IPS-20b (cell line): ENCODE data around the gene PXN.
"Not testable (repeated sequence)": the region's sequence is repeated elsewhere in the genome, so short reads cannot be mapped to it uniquely, and the experiment has no call there.

Experiments used
- H3K27ac ChIP-seq: one replicate; pipeline ENCODE4 v1.5.1; 2013; ENCODE audit warnings: low read length
- H3K27me3 ChIP-seq: 2 replicates; pipeline ENCODE4 v1.6.1; 2013; ENCODE audit warnings: mild to moderate bottlenecking, low read length, inconsistent platforms; ENCODE audit not compliant: insufficient read depth
- H3K36me3 ChIP-seq: 2 replicates; pipeline ENCODE4 v1.6.1; 2013; ENCODE audit warnings: low read depth, mild to moderate bottlenecking, inconsistent platforms, low read length, moderate library complexity; ENCODE audit not compliant: insufficient read depth
- H3K4me1 ChIP-seq: 2 replicates; pipeline ENCODE4 v1.6.1; 2013; ENCODE audit warnings: mild to moderate bottlenecking, control low read depth, inconsistent platforms, low read length, moderate library complexity; ENCODE audit not compliant: insufficient read depth
- H3K4me3 ChIP-seq: 2 replicates; pipeline ENCODE4 v1.5.1; 2013; ENCODE audit warnings: mild to moderate bottlenecking, low read length, inconsistent platforms
- H3K9ac ChIP-seq: 2 replicates; pipeline ENCODE4 v1.6.1; 2013; ENCODE audit warnings: low read depth, mild to moderate bottlenecking, inconsistent platforms, low read length, moderate library complexity
- H3K9me3 ChIP-seq: 2 replicates; pipeline ENCODE4 v1.6.1; 2013; ENCODE audit warnings: mild to moderate bottlenecking, low read depth, low read length, inconsistent platforms; ENCODE audit not compliant: insufficient read depth

PXN gene

DNA sequence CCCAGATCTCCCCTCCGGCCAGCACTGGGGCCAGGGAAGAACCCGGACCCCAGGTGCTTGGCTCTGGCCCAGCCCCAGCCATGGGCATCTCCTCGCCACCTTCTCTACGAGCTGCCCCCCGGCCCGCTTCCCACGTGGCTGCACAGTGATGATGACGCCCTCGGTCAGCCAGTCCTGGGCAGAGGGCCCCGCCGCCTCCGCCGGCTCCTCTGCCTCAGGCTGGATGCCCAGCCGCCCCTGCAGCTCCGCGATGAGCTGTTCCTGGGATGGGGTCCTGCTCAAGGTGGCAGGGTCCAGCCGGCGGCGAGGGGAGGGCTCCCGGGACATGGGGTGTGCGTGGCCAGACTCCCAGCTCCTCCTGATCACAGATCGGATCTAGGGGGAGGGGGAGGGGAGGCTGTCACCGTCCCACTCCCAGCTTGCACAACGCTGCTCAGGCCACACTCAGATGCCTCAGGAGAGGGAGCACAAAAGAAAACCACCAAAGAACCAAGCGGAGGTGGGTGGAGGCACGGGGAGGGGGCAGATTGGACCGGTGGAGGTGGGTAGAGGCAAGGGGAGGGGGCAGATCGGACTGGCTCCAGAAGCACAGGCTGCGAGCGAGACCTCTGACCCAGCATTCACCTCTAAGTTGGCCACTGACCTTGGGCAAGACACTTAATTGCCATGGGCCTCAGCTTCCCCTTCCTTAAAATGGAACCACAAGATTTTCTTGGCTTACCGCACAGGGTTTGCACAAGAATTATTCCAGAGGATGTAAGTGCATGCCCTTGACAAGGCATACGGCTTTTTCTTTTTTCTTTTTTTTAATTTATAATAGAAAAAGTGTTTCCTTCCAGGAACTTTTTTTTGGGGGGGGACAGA, 48.6 kb downstream of the PXN start:
- Histone ChIP-seq H3K36me3 (peaks cover 72% of the 10 kb centered on the region), H3K4me3 (no peak overlapping the region), H3K27ac (no peak overlapping the region), H3K4me1 (no peaks in the 10 kb centered on the region), H3K9ac (no peak overlapping the region), H3K27me3 (no peaks in the 10 kb centered on the region), H3K9me3 (no peaks in the 10 kb centered on the region)

DNA sequence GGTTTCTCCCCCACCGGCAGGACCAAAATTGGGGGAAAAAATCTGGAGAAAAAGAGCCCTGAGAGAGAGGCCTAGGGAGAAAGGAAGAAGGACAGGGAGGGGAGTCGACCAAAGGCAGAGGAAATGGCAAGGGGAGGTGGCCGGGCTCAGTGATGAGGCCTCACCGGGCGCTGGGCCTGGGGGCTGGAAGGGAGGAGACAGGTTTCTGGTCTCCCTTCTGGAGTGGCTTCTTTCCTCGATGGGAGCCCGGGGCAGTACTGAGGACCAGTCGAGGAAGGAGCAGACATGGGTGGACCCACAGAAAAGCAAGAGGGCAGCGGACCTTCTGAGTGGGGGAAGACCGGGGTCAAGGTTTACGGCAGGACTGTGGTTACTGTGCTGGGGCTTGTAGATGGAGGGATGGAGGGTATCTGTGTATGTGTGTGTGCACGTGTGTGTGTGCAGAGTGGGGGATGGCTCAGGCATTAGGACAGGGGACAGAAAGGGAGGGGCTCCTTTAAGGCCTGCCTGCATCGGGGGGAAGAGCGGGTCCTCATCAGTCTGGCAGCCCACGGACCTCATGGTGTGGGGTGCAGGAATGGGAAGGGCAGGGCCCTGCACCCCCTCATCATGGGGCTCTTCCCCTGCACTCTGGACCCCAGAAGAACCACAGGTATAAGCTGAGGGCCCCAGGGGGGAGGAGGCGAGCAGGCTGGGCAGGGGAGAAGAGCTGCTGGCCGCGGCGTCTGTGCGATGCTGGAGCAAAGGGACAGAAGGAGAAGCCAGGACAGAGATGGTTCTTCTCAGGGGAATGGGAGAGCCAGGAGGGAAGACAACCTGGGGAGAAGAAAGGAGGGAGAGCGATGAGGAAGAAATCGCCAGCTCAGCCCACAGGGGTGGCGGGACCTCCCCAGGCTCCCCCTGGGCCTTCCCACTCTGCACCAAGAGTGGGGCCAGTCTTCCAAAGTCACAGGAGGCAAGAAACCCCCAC, 49.5 kb downstream of the PXN start:
- Histone ChIP-seq H3K4me3 (no peak overlapping the region), H3K36me3 (peaks cover 72% of the 10 kb centered on the region), H3K9me3 (no peaks in the 10 kb centered on the region), H3K27ac (no peak overlapping the region), H3K27me3 (no peaks in the 10 kb centered on the region), H3K9ac (no peak overlapping the region), H3K4me1 (no peaks in the 10 kb centered on the region)

GRCh38 chr12:120215357-120215735, 50.2 kb downstream of the PXN start:
- Histone ChIP-seq H3K4me3 (no peak overlapping the region), H3K27ac (no peak overlapping the region), H3K36me3 (peaks cover 72% of the 10 kb centered on the region), H3K27me3 (no peaks in the 10 kb centered on the region), H3K9me3 (no peaks in the 10 kb centered on the region), H3K9ac (no peak overlapping the region), H3K4me1 (no peaks in the 10 kb centered on the region)

DNA sequence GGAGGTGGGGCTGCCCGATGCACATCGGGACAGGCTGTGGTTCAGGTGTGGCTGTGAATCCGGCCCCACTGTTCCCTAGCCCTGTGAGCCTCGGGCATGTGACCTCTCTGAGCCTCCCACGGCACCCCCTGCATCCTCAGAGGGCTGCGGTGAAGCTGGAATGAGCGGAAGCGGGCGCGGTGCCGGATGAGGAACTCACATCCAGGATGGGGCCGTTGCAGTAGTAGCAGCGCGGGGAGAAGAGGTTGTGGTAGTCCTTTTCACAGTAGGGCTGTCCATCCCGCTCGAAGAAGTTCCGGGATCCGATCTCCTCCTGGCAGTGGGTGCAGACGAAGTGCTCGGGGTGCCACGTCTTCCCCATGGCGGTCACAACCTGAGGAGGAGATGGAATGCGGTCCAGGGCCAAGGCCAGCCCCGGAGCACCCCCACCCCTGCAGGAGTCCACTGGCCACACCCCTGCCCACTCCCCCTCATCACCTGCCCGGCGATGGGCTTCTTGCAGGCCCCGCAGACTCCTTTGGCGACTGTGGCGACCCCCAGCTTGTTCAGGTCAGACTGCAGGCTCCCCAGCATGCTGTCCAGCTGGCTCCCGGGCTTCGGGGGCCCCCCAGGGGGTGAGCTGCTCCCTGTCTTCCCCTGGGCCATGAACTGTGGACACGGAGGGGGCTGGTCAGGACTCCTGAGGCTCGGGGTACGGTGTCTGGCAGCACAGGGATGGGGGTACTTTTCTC, 50.7 kb downstream of the PXN start:
- no peaks in the 10 kb centered on the region for H3K4me1 ChIP-seq
- peaks cover 73% of the 10 kb centered on the region for H3K36me3 ChIP-seq
- no peak overlapping the region for H3K27ac ChIP-seq
- no peak overlapping the region for H3K4me3 ChIP-seq
- H3K27me3 ChIP-seq, result no peaks in the 10 kb centered on the region
- no peaks in the 10 kb centered on the region for H3K9me3 ChIP-seq
- no peak overlapping the region for H3K9ac ChIP-seq

DNA sequence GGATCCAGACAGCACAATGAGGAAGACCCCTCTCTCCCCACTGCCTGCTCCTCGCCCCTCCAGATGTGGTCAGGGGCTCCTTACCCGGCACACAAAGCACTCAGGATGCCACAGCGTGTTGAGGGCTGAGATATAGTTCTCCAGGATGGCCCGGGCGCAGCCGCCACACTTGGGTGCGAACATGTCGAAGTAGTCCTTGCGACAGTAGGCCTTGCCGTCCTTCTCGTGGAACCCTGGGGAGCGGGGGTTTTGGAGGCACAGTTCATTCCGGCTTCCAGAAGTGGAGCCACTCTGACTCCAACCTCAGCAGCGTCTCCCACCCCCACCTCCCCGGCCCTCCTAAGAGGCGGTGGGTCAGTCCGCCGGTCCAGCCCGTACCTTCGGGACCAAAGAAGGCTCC, 51.8 kb downstream of the PXN start:
- Histone ChIP-seq H3K36me3 (peaks cover 64% of the 10 kb centered on the region), H3K27me3 (no peaks in the 10 kb centered on the region), H3K9ac (no peak overlapping the region), H3K9me3 (no peaks in the 10 kb centered on the region), H3K27ac (no peak overlapping the region), H3K4me1 (no peaks in the 10 kb centered on the region), H3K4me3 (no peak overlapping the region)

GRCh38 chr12:120213182-120213581, 52.3 kb downstream of the PXN start:
- not testable (repeated sequence) for H3K27me3 ChIP-seq, H3K9me3 ChIP-seq, H3K9ac ChIP-seq, H3K4me3 ChIP-seq, H3K27ac ChIP-seq, H3K4me1 ChIP-seq
- peaks cover 60% of the 10 kb centered on the region for H3K36me3 ChIP-seq

GRCh38 chr12:120212301-120212700, 53.2 kb downstream of the PXN start:
- no peaks in the 10 kb centered on the region for H3K9me3 ChIP-seq
- no peak overlapping the region for H3K9ac ChIP-seq
- no peak overlapping the region for H3K4me3 ChIP-seq
- no peak overlapping the region for H3K27ac ChIP-seq
- H3K36me3 ChIP-seq, result peaks cover 66% of the 10 kb centered on the region
- H3K27me3 ChIP-seq, result no peaks in the 10 kb centered on the region
- H3K4me1 ChIP-seq, result no peaks in the 10 kb centered on the region

DNA sequence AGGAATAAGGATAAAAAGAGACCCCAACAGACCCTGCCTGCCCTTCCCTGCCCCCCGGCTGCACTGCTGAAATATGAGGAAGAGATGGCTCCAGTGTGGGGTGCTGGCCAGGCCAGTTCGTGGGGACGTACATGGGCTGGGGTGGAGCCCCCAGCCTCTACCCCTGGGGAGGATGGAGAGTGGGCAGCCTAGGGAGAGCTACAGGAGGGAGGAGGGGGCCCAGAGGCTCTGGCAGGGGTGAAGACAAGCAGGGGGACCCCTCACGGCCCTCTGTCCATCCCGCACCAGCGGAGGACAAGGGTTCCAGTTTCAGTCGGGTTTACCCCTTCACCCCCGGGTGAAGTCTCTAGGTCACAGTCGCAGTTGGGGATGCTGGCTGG, 53.6 kb downstream of the PXN start:
- no peaks in the 10 kb centered on the region for H3K9me3 ChIP-seq
- no peaks in the 10 kb centered on the region for H3K27me3 ChIP-seq
- H3K27ac ChIP-seq, result no peak overlapping the region
- H3K4me3 ChIP-seq, result no peak overlapping the region
- H3K36me3 ChIP-seq, result peaks cover 70% of the 10 kb centered on the region
- no peaks in the 10 kb centered on the region for H3K4me1 ChIP-seq
- H3K9ac ChIP-seq, result no peak overlapping the region

- Histone ChIP-seq H3K4me3 (no peak overlapping the region), H3K36me3 (peaks cover 75% of the 10 kb centered on the region), H3K4me1 (no peaks in the 10 kb centered on the region), H3K27me3 (no peaks in the 10 kb centered on the region), H3K27ac (no peak overlapping the region), H3K9ac (no peak overlapping the region), H3K9me3 (no peaks in the 10 kb centered on the region)
These were observed 54.2 kb downstream of the PXN start for GRCh38 chr12:120211243-120211903.

GRCh38 chr12:120209851-120210250, 55.7 kb downstream of the PXN start:
- Histone ChIP-seq H3K9ac (no peak overlapping the region), H3K4me3 (no peak overlapping the region), H3K27ac (no peak overlapping the region), H3K27me3 (no peaks in the 10 kb centered on the region), H3K4me1 (no peaks in the 10 kb centered on the region), H3K9me3 (no peaks in the 10 kb centered on the region), H3K36me3 (peaks cover 74% of the 10 kb centered on the region)

- Histone ChIP-seq H3K9me3 (no peaks in the 10 kb centered on the region), H3K27ac (no peak overlapping the region), H3K36me3 (peaks cover 48% of the 10 kb centered on the region), H3K4me1 (no peaks in the 10 kb centered on the region), H3K9ac (no peak overlapping the region), H3K4me3 (no peak overlapping the region), H3K27me3 (no peaks in the 10 kb centered on the region)
These were observed 58.3 kb downstream of the PXN start for GRCh38 chr12:120207227-120207626.
